ENCODE data around the gene SIX4.

- TF ChIP-seq CTCF (IDR thresholded peaks at IDR 0.05) (no peak), EZH2 (IDR thresholded peaks at IDR 0.05; ENCODE audit: borderline replicate concordance, insufficient read depth, low read depth, low read length, poor library complexity, severe bottlenecking) (no peak)
Observed at GRCh38 chr14:60677701-60678100, 46.5 kb downstream of the SIX4 start.

Measured in B cell (primary cell).